K562 treated with DMSO at 1 percent for 4 hours (cell line): ENCODE data around the gene DENND5A. TPM values are rescaled to one million over a fixed set of nuclear protein-coding genes. Genes with fewer than 3 reads are reported as not detected.

Experiments used
- total RNA-seq: library from RNA; unstranded; fragments of 300-600 nt; gene quantifications from 2 replicates; pipeline ENCODE4 v1.2.3, GENCODE V29; 2022; ENCODE audit not compliant: insufficient read depth

The DENND5A gene
- total RNA-seq, result 56.7 and 58.6 TPM in 2 replicates

GRCh38 chr11:9265211-9266131 lies at the start of gene DENND5A:
Gene DENND5A (minus strand): TSS chr11:9265350. CDS start chr11:9265069, 281 bp downstream.

DNA sequence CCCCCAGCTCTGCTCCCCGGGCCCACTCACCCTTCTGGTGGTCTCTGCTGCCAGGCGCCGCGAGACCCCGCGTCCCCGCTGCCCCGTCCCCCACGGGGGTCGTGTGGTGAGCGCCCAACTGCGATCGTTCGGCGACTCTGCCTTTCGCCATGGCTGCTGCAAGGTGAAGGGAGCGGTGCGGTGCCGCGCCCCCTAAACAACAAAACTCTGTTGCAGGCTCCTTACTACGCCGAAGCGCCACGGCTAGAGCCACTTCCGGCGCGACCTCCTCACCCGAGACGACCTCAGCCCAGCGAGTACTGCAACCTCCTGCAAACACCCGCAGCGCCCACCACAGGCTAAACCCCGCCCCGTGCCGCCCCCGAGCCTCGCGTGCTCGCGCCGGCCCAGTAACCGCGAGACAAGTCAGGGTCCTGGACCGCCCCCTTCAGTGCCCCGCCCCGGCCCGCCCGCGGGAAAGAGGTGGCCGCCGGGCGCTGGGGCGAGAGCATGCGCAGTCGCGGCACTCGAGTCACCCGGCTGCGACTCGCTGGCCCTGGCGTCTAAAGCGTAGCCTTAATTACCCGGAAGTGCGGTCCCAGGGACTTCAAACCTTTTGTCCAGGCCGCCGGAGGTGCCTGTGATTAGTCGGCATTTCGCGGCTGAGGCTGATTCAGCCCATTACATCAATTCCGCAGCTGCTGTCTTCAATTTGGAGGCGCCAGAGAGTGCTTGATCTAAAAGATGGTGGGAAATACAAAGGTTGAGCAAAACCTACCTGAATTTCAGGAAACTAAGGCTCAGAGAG lies 49.3 kb upstream of the DENND5A start, which contains the start of gene TMEM41B:
TSS of gene TMEM41B (minus strand) at position 303 of the 787 bp plus-strand sequence. CDS start at position 151, 152 bp downstream.

GRCh38 chr11:9091044-9091922 lies 173.9 kb downstream of the DENND5A start, which contains the start of gene SCUBE2:
Gene SCUBE2 (minus strand): TSS chr11:9091599. CDS start chr11:9091528, 71 bp downstream.

Other genes with a start within 250 kb of the DENND5A start
- 0.27 TPM in 1 of 2 replicates, not detected in the other for gene SCUBE2, start 173.8 kb downstream of the DENND5A start, total RNA-seq
- 18.0 and 26.8 TPM in 2 replicates for gene TMEM41B, start 49.2 kb upstream of the DENND5A start, total RNA-seq
- 63.2 and 66.4 TPM in 2 replicates for gene IPO7, start 119.3 kb upstream of the DENND5A start, total RNA-seq
- 12.6 and 13.1 TPM in 2 replicates for gene ZNF143, start 195.7 kb upstream of the DENND5A start, total RNA-seq